OCI-LY3 (cell line): ENCODE results near the gene EIF4B.

Experiments
- H2AFZ ChIP-seq: fragments of 200-600, 300-600 bp; shearing (Covaris generic); 2 replicates; pipeline ENCODE4 v1.6.0; 2014; ENCODE audit warnings: antibody characterized with exemption, low read depth, low read length
- H3K27ac ChIP-seq: fragments of 200-600, 300-600 bp; sonication (generic); 2 replicates; pipeline ENCODE4 v1.5.1; 2014; ENCODE audit warnings: mild to moderate bottlenecking, low read length, moderate library complexity, mixed read lengths
- H3K27me3 ChIP-seq: fragments of 200-600, 300-600 bp; sonication (generic); 2 replicates; pipeline ENCODE4 v1.6.1; 2014; ENCODE audit warnings: low read depth, low read length, mixed read lengths
- H3K36me3 ChIP-seq: fragments of 200-600, 300-600 bp; sonication (generic); replicated peaks from 2 replicates; pipeline ENCODE3; 2014; ENCODE audit warnings: low read depth, low read length, mixed read lengths
- H3K4me1 ChIP-seq: fragments of 300-600, 200-600 bp; sonication (generic); 2 replicates; pipeline ENCODE4 v1.6.1; 2014; ENCODE audit warnings: low read length, mixed read lengths
- H3K4me2 ChIP-seq: fragments of 200-600, 300-600 bp; sonication (generic); 2 replicates; pipeline ENCODE4 v1.6.1; 2014; ENCODE audit warnings: low read length, mixed read lengths
- H3K4me3 ChIP-seq: fragments of 300-600, 200-600 bp; sonication (generic); 2 replicates; pipeline ENCODE4 v1.5.1; 2014; ENCODE audit warnings: antibody characterized with exemption, mild to moderate bottlenecking, low read length, moderate library complexity
- H3K79me2 ChIP-seq: fragments of 300-600, 200-600 bp; shearing (Covaris generic); 2 replicates; pipeline ENCODE4 v1.6.1; 2014; ENCODE audit warnings: mild to moderate bottlenecking, low read length, mixed read lengths
- H3K9ac ChIP-seq: fragments of 300-600, 200-600 bp; shearing (Covaris generic); 2 replicates; pipeline ENCODE4 v1.6.0; 2014; ENCODE audit warnings: mild to moderate bottlenecking, low read length, moderate library complexity
- H3K9me3 ChIP-seq: fragments of 200-600, 300-600 bp; shearing (Covaris generic); 2 replicates; pipeline ENCODE4 v1.6.1; 2014; ENCODE audit warnings: low read length, mixed read lengths; ENCODE audit not compliant: insufficient read depth
- H4K20me1 ChIP-seq: fragments of 200-600, 300-600 bp; sonication (generic); 2 replicates; pipeline ENCODE4 v1.6.1; 2016; ENCODE audit warnings: low read length, mixed read lengths; ENCODE audit not compliant: insufficient read depth
- CTCF ChIP-seq: fragments of 200-600, 300-600 bp; sonication (generic); IDR thresholded peaks from 2 replicates; pipeline ENCODE4 v1.5.1; 2014; ENCODE audit warnings: antibody characterized with exemption, low read length, low read depth
- EZH2phosphoT487 ChIP-seq: fragments of 200-600 bp; shearing (Covaris generic); IDR thresholded peaks from 2 replicates; pipeline ENCODE4 v1.6.1; 2018; ENCODE audit warnings: antibody characterized with exemption, mixed run types, low read depth

Gene EIF4B

GRCh38 chr12:53005986-53006809 is at the start of gene EIF4B:
TSS of gene EIF4B (plus strand) at chr12:53006456. CDS start at chr12:53006484, 28 bp downstream.
- peak within 1 kb of the TSS; percentile 97 for H3K4me3 ChIP-seq
- peak within 1 kb of the TSS; percentile 100 for H3K9ac ChIP-seq
- H3K4me1 ChIP-seq = peaks cover 34% of the 10 kb centered on the region
- peaks cover 42% of the 10 kb centered on the region for H4K20me1 ChIP-seq
- peaks cover 32% of the 10 kb centered on the region for H3K36me3 ChIP-seq
- H3K27ac ChIP-seq = peak within 1 kb of the TSS; percentile 88
- H3K27me3 ChIP-seq = no peaks in the 10 kb centered on the region
- peaks cover 58% of the 10 kb centered on the region for H3K79me2 ChIP-seq
- no peaks in the 10 kb centered on the region for H3K9me3 ChIP-seq
- TF ChIP-seq EZH2phosphoT487 = no peak
- no peak for TF ChIP-seq CTCF
- peak within 1 kb of the TSS; percentile 95 for H3K4me2 ChIP-seq
- peak within 1 kb of the TSS; percentile 43; the same call in 1 of the 2 replicates for H2AFZ ChIP-seq

- Histone ChIP-seq H4K20me1 (no peaks in the 10 kb centered on the region), H3K36me3 (no peaks in the 10 kb centered on the region), H3K4me3 (no peak overlapping the region), H3K27me3 (no peaks in the 10 kb centered on the region), H3K4me1 (peaks cover 5% of the 10 kb centered on the region), H3K27ac (no peak overlapping the region), H3K4me2 (peak overlapping the region; percentile 34), H3K9ac (no peak overlapping the region), H3K79me2 (no peaks in the 10 kb centered on the region), H2AFZ (no peak overlapping the region), H3K9me3 (no peaks in the 10 kb centered on the region)
- TF ChIP-seq CTCF (no peak), EZH2phosphoT487 (no peak)
Observed at GRCh38 chr12:52956987-52957386, 49.3 kb upstream of the EIF4B start.

GRCh38 chr12:52964556-52965336 is 41.5 kb upstream of the EIF4B start:
- no peak overlapping the region for H3K4me2 ChIP-seq
- TF ChIP-seq EZH2phosphoT487 (no peak), CTCF (no peak)
- H2AFZ ChIP-seq = no peak overlapping the region
- no peaks in the 10 kb centered on the region for H3K36me3 ChIP-seq
- H3K9ac ChIP-seq = no peak overlapping the region
- no peak overlapping the region for H3K27ac ChIP-seq
- H3K27me3 ChIP-seq = no peaks in the 10 kb centered on the region
- no peaks in the 10 kb centered on the region for H3K9me3 ChIP-seq
- no peaks in the 10 kb centered on the region for H3K79me2 ChIP-seq
- H3K4me1 ChIP-seq = no peaks in the 10 kb centered on the region
- no peak overlapping the region for H3K4me3 ChIP-seq
- no peaks in the 10 kb centered on the region for H4K20me1 ChIP-seq

GRCh38 chr12:52965337-52965731 is 40.9 kb upstream of the EIF4B start:
- H3K4me1 ChIP-seq = no peaks in the 10 kb centered on the region
- H3K4me3 ChIP-seq = no peak overlapping the region
- H3K27me3 ChIP-seq = no peaks in the 10 kb centered on the region
- H4K20me1 ChIP-seq = no peaks in the 10 kb centered on the region
- no peak overlapping the region for H3K4me2 ChIP-seq
- no peaks in the 10 kb centered on the region for H3K9me3 ChIP-seq
- TF ChIP-seq CTCF (no peak), EZH2phosphoT487 (no peak)
- no peak overlapping the region for H3K9ac ChIP-seq
- H3K27ac ChIP-seq = no peak overlapping the region
- no peaks in the 10 kb centered on the region for H3K36me3 ChIP-seq
- H2AFZ ChIP-seq = no peak overlapping the region
- no peaks in the 10 kb centered on the region for H3K79me2 ChIP-seq
